ENCODE data around the gene CRIM1.

Gene CRIM1, protein sequence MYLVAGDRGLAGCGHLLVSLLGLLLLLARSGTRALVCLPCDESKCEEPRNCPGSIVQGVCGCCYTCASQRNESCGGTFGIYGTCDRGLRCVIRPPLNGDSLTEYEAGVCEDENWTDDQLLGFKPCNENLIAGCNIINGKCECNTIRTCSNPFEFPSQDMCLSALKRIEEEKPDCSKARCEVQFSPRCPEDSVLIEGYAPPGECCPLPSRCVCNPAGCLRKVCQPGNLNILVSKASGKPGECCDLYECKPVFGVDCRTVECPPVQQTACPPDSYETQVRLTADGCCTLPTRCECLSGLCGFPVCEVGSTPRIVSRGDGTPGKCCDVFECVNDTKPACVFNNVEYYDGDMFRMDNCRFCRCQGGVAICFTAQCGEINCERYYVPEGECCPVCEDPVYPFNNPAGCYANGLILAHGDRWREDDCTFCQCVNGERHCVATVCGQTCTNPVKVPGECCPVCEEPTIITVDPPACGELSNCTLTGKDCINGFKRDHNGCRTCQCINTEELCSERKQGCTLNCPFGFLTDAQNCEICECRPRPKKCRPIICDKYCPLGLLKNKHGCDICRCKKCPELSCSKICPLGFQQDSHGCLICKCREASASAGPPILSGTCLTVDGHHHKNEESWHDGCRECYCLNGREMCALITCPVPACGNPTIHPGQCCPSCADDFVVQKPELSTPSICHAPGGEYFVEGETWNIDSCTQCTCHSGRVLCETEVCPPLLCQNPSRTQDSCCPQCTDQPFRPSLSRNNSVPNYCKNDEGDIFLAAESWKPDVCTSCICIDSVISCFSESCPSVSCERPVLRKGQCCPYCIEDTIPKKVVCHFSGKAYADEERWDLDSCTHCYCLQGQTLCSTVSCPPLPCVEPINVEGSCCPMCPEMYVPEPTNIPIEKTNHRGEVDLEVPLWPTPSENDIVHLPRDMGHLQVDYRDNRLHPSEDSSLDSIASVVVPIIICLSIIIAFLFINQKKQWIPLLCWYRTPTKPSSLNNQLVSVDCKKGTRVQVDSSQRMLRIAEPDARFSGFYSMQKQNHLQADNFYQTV

DNA sequence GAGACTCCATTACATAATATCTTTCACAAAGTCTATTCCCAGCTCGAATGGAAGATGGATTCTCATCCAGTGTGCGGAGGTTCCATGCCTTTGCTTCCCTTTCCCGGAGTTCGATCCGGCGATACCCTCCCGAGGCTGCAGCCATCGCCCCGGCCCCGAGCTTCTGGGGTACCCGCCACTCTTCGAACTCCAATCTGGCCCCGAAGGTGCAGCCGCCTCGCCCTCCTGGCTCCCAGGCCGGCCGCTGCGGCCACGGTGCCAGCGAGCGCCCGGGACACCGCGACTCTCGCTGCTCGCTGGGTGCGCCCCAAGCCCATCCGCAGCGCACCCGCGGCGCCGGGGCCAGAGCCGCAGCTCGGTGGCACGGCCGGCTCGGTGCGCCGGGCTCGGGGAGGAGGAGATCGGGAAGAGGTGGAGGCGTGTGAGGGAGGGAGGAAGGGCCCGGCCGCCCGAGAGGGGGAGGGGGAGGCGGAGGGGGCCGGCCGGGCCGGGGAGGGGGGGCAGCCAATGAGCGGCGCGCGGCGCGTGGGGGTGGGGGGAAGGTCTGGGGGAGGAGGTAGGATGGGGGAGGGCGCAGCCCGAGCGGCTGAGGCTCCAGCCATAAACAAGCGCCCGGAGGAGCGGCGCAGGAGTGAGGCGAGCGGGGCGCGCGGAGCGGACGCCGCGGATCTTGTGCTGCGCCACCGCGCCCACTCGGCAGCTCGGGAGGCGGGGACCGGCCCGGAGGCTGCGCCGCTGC is at the start of gene CRIM1:
TSS of gene CRIM1 (plus strand) at position 628 of the 739 bp plus-strand sequence. CDS start 515 bp downstream, outside the sequence.
- TF ChIP-seq, protein P1, sequence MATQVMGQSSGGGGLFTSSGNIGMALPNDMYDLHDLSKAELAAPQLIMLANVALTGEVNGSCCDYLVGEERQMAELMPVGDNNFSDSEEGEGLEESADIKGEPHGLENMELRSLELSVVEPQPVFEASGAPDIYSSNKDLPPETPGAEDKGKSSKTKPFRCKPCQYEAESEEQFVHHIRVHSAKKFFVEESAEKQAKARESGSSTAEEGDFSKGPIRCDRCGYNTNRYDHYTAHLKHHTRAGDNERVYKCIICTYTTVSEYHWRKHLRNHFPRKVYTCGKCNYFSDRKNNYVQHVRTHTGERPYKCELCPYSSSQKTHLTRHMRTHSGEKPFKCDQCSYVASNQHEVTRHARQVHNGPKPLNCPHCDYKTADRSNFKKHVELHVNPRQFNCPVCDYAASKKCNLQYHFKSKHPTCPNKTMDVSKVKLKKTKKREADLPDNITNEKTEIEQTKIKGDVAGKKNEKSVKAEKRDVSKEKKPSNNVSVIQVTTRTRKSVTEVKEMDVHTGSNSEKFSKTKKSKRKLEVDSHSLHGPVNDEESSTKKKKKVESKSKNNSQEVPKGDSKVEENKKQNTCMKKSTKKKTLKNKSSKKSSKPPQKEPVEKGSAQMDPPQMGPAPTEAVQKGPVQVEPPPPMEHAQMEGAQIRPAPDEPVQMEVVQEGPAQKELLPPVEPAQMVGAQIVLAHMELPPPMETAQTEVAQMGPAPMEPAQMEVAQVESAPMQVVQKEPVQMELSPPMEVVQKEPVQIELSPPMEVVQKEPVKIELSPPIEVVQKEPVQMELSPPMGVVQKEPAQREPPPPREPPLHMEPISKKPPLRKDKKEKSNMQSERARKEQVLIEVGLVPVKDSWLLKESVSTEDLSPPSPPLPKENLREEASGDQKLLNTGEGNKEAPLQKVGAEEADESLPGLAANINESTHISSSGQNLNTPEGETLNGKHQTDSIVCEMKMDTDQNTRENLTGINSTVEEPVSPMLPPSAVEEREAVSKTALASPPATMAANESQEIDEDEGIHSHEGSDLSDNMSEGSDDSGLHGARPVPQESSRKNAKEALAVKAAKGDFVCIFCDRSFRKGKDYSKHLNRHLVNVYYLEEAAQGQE (IDR thresholded peaks at IDR 0.05; ENCODE audit: low read depth) = no peak
- TF ChIP-seq TCF12 (IDR thresholded peaks at IDR 0.05; ENCODE audit: low read depth) (0 out of 2 replicates have a peak, but pooled peaks have one; percentile 25), EGR1 (IDR thresholded peaks at IDR 0.05) (peak; percentile 30; the same call in 1 of the 2 replicates), TAF1 (IDR thresholded peaks at IDR 0.05; ENCODE audit: low read depth) (peak; percentile 73; the same call in 1 of the 2 replicates), FOXM1 (IDR thresholded peaks at IDR 0.05; ENCODE audit: borderline replicate concordance, low read depth) (no peak), CREB1 (IDR thresholded peaks at IDR 0.05; ENCODE audit: low read depth) (no peak), EP300 (IDR thresholded peaks at IDR 0.05; ENCODE audit: borderline replicate concordance) (no peak), TEAD4 (IDR thresholded peaks at IDR 0.05) (no peak)
- TF ChIP-seq, protein P2, sequence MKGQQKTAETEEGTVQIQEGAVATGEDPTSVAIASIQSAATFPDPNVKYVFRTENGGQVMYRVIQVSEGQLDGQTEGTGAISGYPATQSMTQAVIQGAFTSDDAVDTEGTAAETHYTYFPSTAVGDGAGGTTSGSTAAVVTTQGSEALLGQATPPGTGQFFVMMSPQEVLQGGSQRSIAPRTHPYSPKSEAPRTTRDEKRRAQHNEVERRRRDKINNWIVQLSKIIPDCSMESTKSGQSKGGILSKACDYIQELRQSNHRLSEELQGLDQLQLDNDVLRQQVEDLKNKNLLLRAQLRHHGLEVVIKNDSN (IDR thresholded peaks at IDR 0.05) = no peak
- TF ChIP-seq, protein P3, sequence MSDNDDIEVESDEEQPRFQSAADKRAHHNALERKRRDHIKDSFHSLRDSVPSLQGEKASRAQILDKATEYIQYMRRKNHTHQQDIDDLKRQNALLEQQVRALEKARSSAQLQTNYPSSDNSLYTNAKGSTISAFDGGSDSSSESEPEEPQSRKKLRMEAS (IDR thresholded peaks at IDR 0.05) = peak; percentile 25; the same call in 1 of the 2 replicates

DNA sequence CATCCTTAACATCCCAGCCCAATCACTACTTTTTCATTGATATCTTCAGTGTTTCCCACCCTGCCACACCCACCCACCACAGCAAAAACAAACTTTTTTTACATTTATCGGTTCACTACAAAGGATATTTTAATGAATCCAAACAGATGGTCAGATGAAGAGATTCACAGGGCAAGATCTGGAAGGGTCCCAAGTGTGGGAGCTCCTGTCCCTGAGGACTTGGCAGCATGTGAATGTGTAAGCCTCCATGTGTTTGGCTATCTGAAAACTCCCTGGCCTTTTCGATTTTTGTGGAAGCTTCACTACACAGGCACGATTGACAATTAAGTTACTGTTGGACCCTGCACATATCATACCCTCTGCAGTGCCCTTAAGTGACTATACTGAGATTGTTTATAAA is 48.1 kb upstream of the CRIM1 start:
- no peak for TF ChIP-seq EP300 (IDR thresholded peaks at IDR 0.05; ENCODE audit: borderline replicate concordance)
- no peak for TF ChIP-seq TCF12 (IDR thresholded peaks at IDR 0.05; ENCODE audit: low read depth)
- no peak for TF ChIP-seq ZBTB7A (IDR thresholded peaks at IDR 0.05; ENCODE audit: low read depth)
- no peak for TF ChIP-seq CEBPB (IDR thresholded peaks at IDR 0.05)

DNA sequence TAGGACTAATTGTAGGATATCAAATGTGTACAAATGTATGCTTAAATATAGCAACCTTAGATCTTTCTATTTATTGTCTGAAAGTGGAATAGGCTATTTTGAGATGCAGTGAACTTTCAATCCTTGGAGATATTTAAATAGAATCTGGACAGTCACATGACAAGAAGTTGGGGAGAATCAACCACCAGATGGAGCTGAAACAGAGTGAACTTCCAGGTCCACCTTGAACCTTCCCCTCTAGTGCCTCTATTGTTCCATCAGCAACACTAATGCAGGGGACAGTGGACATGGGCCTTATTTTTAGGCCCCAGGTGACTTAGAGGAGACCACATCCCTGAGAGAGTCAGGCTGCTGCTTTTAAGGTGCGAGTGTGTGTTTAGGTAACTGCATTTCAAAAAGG is 37.0 kb upstream of the CRIM1 start:
- TF ChIP-seq RAD21 (IDR thresholded peaks at IDR 0.05; ENCODE audit: low read depth) (peak; percentile 28; the same call in 1 of the 2 replicates), FOXM1 (IDR thresholded peaks at IDR 0.05; ENCODE audit: borderline replicate concordance, low read depth) (no peak)
- TF ChIP-seq, protein P2 (IDR thresholded peaks at IDR 0.05) = peak; percentile 40; the same call in 1 of the 2 replicates

DNA sequence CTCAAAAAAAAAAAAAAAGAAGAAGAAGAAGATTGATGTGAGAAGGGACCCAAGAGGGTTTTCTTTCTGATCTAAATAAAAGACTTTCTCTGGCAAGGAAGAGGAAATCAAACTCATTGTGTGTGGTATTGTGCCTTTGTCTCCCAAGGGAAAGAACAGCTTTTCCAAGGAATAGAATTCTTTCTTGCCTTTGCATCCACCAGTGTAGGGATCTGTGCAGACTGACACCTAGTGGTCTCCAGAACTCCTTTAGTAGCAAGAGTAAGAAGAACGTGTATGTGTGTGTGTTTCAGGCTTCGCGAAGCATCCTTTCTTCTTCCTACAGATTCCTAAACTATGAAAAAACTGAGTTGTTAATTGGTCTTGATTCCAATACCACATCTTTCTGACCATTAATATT is 33.5 kb upstream of the CRIM1 start:
- no peak for TF ChIP-seq NFIC (IDR thresholded peaks at IDR 0.05)
- TF ChIP-seq, protein P2 (IDR thresholded peaks at IDR 0.05) = no peak
- TF ChIP-seq RAD21 (IDR thresholded peaks at IDR 0.05; ENCODE audit: low read depth) = peak; percentile 61

DNA sequence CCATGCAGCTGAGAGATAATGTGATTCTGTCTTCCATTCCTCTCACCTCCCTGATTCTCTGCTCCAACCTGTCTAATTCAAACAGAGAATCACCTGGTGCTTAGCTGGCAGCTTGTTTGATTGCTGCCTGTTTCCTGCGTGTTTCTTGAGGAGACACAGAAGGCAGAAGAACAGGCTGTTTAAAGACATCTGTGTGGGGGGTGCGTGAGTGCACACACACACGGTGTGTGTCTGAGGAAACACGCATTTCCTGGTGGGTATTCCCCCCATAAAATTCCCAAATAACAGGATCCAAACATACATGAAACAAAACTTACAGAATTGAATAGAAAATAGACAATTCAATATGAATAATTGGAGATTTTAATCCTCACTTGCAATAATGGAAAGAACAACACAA is 29.3 kb upstream of the CRIM1 start:
- no peak for TF ChIP-seq RAD21 (IDR thresholded peaks at IDR 0.05; ENCODE audit: low read depth)
- TF ChIP-seq, protein P2 (IDR thresholded peaks at IDR 0.05) = no peak
- TF ChIP-seq EP300 (IDR thresholded peaks at IDR 0.05; ENCODE audit: borderline replicate concordance) = no peak

DNA sequence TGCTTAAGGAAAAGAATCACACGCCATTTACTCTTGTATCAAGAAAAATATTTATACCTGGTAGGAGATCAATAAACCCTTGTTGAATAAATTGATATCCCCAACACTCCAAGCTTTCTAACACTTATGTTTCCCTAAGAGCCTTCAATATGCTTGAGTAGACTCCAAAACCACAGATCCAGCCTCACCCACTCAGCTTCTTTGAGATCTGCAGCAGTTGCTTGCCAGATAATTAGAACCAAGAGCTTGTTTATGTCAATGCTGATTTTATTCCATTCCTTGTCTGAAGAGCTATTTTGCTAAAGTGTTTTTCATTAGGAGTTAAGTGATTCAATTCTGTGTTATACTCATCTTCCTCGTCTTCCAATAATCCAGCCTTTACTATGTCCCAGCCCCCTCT is 26.3 kb upstream of the CRIM1 start:
- TF ChIP-seq EP300 (IDR thresholded peaks at IDR 0.05; ENCODE audit: borderline replicate concordance) (no peak), TEAD4 (IDR thresholded peaks at IDR 0.05) (no peak), CEBPB (IDR thresholded peaks at IDR 0.05) (no peak), TCF12 (IDR thresholded peaks at IDR 0.05; ENCODE audit: low read depth) (no peak), TAF1 (IDR thresholded peaks at IDR 0.05; ENCODE audit: low read depth) (no peak), FOXM1 (IDR thresholded peaks at IDR 0.05; ENCODE audit: borderline replicate concordance, low read depth) (no peak), RAD21 (IDR thresholded peaks at IDR 0.05; ENCODE audit: low read depth) (no peak), YY1 (IDR thresholded peaks at IDR 0.05; ENCODE audit: low read depth) (no peak), NFIC (IDR thresholded peaks at IDR 0.05) (no peak), CREB1 (IDR thresholded peaks at IDR 0.05; ENCODE audit: low read depth) (no peak), ZBTB7A (IDR thresholded peaks at IDR 0.05; ENCODE audit: low read depth) (no peak), EGR1 (IDR thresholded peaks at IDR 0.05) (no peak)
- TF ChIP-seq, protein P1 (IDR thresholded peaks at IDR 0.05; ENCODE audit: low read depth) = no peak
- TF ChIP-seq, protein P3 (IDR thresholded peaks at IDR 0.05) = no peak
- TF ChIP-seq, protein P2 (IDR thresholded peaks at IDR 0.05) = no peak
